ENCODE data around the gene MARCHF10. TPM values are rescaled to one million over a fixed set of nuclear protein-coding genes. Genes with fewer than 3 reads are reported as not detected.
A peak's percentile ranks its signal among the peaks of the same experiment; 100 is the strongest.
"Not testable (repeated sequence)": the region's sequence is repeated elsewhere in the genome, so short reads cannot be mapped to it uniquely, and the experiment has no call there.

Gene MARCHF10
- total and polyA plus RNA-seq, 9 of the 15 experiments (the other 6 are each of a cell fraction or from before 2014, with no cell fraction given), result not detected

- H4K20me1 ChIP-seq (replicated peaks; ENCODE audit: control insufficient read depth, insufficient read depth, low read length); H3K27me3 ChIP-seq (ENCODE audit: control insufficient read depth in 2 of 2, insufficient read depth in 2 of 2, low read length in 2 of 2); DNase-seq (ENCODE audit: extremely low read depth in 1 of 4, low spot score in 3 of 4); H3K27ac ChIP-seq (ENCODE audit: extremely low read depth, low read depth, low read length); ATAC-seq; H3K4me3 ChIP-seq; H3K9me1 ChIP-seq (ENCODE audit: control insufficient read depth, insufficient read depth, low read length); FAIRE-seq; H3K4me2 ChIP-seq (ENCODE audit: insufficient read depth, low read length); intact Hi-C loops (cut with micrococcal nuclease); H3K36me3 ChIP-seq (ENCODE audit: control insufficient read depth, insufficient read depth, low read length); H2AFZ ChIP-seq (ENCODE audit: low read depth, low read length); CTCF ChIA-PET (ENCODE audit: low intra/inter-chr PET ratio); BruUV-seq (replicated peaks); H3K9me3 ChIP-seq (replicated peaks; ENCODE audit: control insufficient read depth, insufficient read depth, low read depth, low read length); POLR2A ChIA-PET; H3K79me2 ChIP-seq (ENCODE audit: control insufficient read depth, insufficient read depth, low read length): not testable (repeated sequence)
- in situ Hi-C loops (cut with MboI), result loop anchor here (25.0 kb wide), 1 partner anchor 721 kb away; no protein-coding TSS in a partner anchor
- Histone ChIP-seq H3K9ac (ENCODE audit: insufficient read depth in 1 of 2, low read depth in 2 of 2, low read length in 2 of 2) (peak overlapping the region in 1 of 2 experiments; percentile 76; a peak in 1 of 4 replicates), H3K4me1 (replicated peaks in 1 of 2; ENCODE audit: control insufficient read depth in 2 of 2, insufficient read depth in 2 of 2, low read length in 2 of 2) (peaks cover 29 to 53% of the 10 kb centered on the region in 2 experiments; a peak in 4 of 5 replicates)
- 59% methylated on average over 5 of the region's 8 CpGs for WGBS (ENCODE audit: insufficient coverage, low coverage, missing lambda C conversion rate)
- peak; percentile 75; the same call in 1 of the 2 replicates for TF ChIP-seq ZNF121 (CRISPR knock-in tag; conservative IDR thresholded peaks at IDR 0.05)
Observed at GRCh38 chr17:62691589-62691915, 116.6 kb downstream of the MARCHF10 start.

DNA sequence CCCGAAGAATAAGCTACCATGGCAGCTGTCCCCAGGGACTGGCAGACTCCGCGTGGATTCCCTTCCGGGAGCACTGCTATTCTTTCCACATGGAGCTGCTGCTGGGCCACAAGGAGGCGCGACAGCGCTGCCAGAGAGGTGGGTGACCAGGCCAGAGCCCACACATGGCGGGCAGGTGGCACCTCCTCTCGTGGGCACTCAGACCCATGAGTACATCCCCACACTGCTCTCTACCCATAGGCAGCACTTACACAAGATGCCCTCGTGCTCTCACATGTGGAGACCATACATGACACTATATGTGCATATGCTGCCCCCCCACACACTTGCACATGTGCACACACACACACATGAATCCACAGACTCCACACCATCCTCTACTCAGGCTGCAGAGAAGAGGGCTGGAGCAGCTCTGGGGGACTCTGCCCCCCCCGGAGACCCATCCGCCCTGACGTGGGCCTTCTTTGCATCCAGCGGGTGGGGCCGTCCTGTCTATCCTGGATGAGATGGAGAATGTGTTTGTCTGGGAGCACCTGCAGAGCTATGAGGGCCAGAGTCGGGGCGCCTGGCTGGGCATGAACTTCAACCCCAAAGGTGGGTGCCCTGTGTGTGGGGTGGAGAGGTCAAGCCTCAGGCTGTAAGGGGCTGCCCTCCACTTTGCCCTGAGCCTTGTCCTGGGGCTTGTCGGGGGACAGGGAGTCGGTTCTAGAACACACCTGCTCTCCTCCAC is 117.8 kb downstream of the MARCHF10 start:
- ChIA-PET POLR2A (interaction anchor here (1.1 kb wide), 1 partner anchor 9 kb away, joined by 8 read pairs; no protein-coding TSS in a partner anchor), CTCF (ENCODE audit: low intra/inter-chr PET ratio) (no interaction called here)
- no peak for FAIRE-seq
- BruUV-seq (replicated peaks), result no TSS peak
- in situ Hi-C loops (cut with MboI) (loop anchor here (25.0 kb wide), 1 partner anchor 722 kb away; no protein-coding TSS in a partner anchor), intact Hi-C loops (cut with micrococcal nuclease) (no loop called here)
- H3K27ac ChIP-seq (ENCODE audit: extremely low read depth, low read depth, low read length), result no peak overlapping the region
- TF ChIP-seq CTCFL (IDR thresholded peaks at IDR 0.05; ENCODE audit: borderline replicate concordance, insufficient read depth, low read depth, low read length, poor library complexity, severe bottlenecking) (peak; percentile 49), THRB (CRISPR knock-in tag; conservative IDR thresholded peaks at IDR 0.05) (no peak)
- TF ChIP-seq, protein P1, sequence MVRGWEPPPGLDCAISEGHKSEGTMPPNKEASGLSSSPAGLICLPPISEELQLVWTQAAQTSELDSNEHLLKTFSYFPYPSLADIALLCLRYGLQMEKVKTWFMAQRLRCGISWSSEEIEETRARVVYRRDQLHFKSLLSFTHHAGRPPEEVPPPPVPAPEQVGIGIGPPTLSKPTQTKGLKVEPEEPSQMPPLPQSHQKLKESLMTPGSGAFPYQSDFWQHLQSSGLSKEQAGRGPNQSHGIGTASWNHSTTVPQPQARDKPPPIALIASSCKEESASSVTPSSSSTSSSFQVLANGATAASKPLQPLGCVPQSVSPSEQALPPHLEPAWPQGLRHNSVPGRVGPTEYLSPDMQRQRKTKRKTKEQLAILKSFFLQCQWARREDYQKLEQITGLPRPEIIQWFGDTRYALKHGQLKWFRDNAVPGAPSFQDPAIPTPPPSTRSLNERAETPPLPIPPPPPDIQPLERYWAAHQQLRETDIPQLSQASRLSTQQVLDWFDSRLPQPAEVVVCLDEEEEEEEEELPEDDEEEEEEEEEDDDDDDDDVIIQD (CRISPR knock-in tag; IDR thresholded peaks at IDR 0.05), result no peak
- TF ChIP-seq, protein P2, sequence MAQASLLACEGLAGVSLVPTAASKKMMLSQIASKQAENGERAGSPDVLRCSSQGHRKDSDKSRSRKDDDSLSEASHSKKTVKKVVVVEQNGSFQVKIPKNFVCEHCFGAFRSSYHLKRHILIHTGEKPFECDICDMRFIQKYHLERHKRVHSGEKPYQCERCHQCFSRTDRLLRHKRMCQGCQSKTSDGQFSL (CRISPR knock-in tag; IDR thresholded peaks at IDR 0.05), result peak; percentile 83
- TF ChIP-seq, protein P2 (tag; IDR thresholded peaks at IDR 0.05), result no peak
- peaks cover 29 to 53% of the 10 kb centered on the region in 2 experiments; a peak in 4 of 5 replicates for H3K4me1 ChIP-seq (replicated peaks in 1 of 2; ENCODE audit: control insufficient read depth in 2 of 2, insufficient read depth in 2 of 2, low read length in 2 of 2)
- no peak overlapping the region for H3K4me3 ChIP-seq
- H2AFZ ChIP-seq (ENCODE audit: low read depth, low read length), result no peak overlapping the region
- H3K36me3 ChIP-seq (ENCODE audit: control insufficient read depth, insufficient read depth, low read length), result no peaks in the 10 kb centered on the region; the same call in 2 of the 3 replicates
- H3K27me3 ChIP-seq (ENCODE audit: control insufficient read depth in 2 of 2, insufficient read depth in 2 of 2, low read length in 2 of 2), result no peaks in the 10 kb centered on the region
- WGBS (ENCODE audit: insufficient coverage, low coverage, missing lambda C conversion rate), result 76% methylated on average over 13 of the region's 19 CpGs
- H3K4me2 ChIP-seq (ENCODE audit: insufficient read depth, low read length), result no peak overlapping the region
- H3K9me3 ChIP-seq (replicated peaks; ENCODE audit: control insufficient read depth, insufficient read depth, low read depth, low read length), result no peaks in the 10 kb centered on the region
- no peak for DNase-seq (ENCODE audit: extremely low read depth in 1 of 4, low spot score in 3 of 4)
- H3K79me2 ChIP-seq (ENCODE audit: control insufficient read depth, insufficient read depth, low read length), result no peaks in the 10 kb centered on the region
- no peak for ATAC-seq
- no peaks in the 10 kb centered on the region for H4K20me1 ChIP-seq (replicated peaks; ENCODE audit: control insufficient read depth, insufficient read depth, low read length)
- H3K9ac ChIP-seq (ENCODE audit: insufficient read depth in 1 of 2, low read depth in 2 of 2, low read length in 2 of 2), result no peak overlapping the region
- H3K9me1 ChIP-seq (ENCODE audit: control insufficient read depth, insufficient read depth, low read length), result peaks cover 3% of the 10 kb centered on the region

Data from K562 (cell line).